WTC11 (cell line): ENCODE measurements around the gene GLG1. TPM values are rescaled to one million over a fixed set of nuclear protein-coding genes. Genes with fewer than 3 reads are reported as not detected.

Source experiments
- ATAC-seq: fragments of 200-7000 bp; cut with Tn5 transposase; 2 replicates; pipeline ENCODE4 v1.10.0; 2021; ENCODE audit warnings: mild to moderate bottlenecking, moderate library complexity
- CTCF ChIA-PET: fragments of 300-600 bp; sonication (Branson Sonifier 250); formaldehyde crosslinking; loops from one replicate; lab custom pipeline; 2021; ENCODE audit warnings: antibody characterized with exemption; lab: Charles Lee
- POLR2A ChIA-PET: fragments of 350-600 bp; sonication (Branson Sonifier 250); formaldehyde crosslinking; loops from one replicate; lab custom pipeline; 2021; ENCODE audit warnings: antibody characterized with exemption; lab: Charles Lee
- DNase-seq: peaks from one replicate; pipeline ENCODE4 v3.0.0; 2021; ENCODE audit warnings: low spot score
- H3K27ac Mint-ChIP-seq: 2 replicates; pipeline ENCODE4 v1.8.0; 2021; ENCODE audit warnings: mixed read lengths
- H3K27me3 Mint-ChIP-seq: 2 replicates; pipeline ENCODE4 v1.8.0; 2021; ENCODE audit warnings: low read depth, mild to moderate bottlenecking, moderate library complexity, mixed read lengths
- H3K36me3 Mint-ChIP-seq: 2 replicates; pipeline ENCODE4 v1.8.0; 2021; ENCODE audit warnings: mixed read lengths
- H3K4me1 Mint-ChIP-seq: 2 replicates; pipeline ENCODE4 v1.8.0; 2022; ENCODE audit warnings: mixed read lengths
- H3K4me3 Mint-ChIP-seq: 2 replicates; pipeline ENCODE4 v1.8.0; 2021; ENCODE audit warnings: mild to moderate bottlenecking, moderate library complexity, mixed read lengths
- H3K9me3 Mint-ChIP-seq: 2 replicates; pipeline ENCODE4 v1.8.0; 2021; ENCODE audit warnings: mixed read lengths
- CDX4 ChIP-seq: fragments of 250-450 bp; sonication (Bioruptor Pico); IDR thresholded peaks from 2 replicates; pipeline ENCODE4 v1.9.0; 2021; ENCODE audit warnings: moderate library complexity, mild to moderate bottlenecking, inconsistent platforms, borderline replicate concordance
- E2F4 ChIP-seq: sonication (generic); formaldehyde crosslinking; IDR thresholded peaks from 2 replicates; pipeline ENCODE4 v1.8.1; 2022; ENCODE audit warnings: low read depth, mild to moderate bottlenecking, moderate library complexity, missing genetic modification reagents, borderline replicate concordance
- FOXP4 ChIP-seq: sonication (generic); formaldehyde crosslinking; IDR thresholded peaks from 2 replicates; pipeline ENCODE4 v1.8.0; 2022; ENCODE audit warnings: mild to moderate bottlenecking, missing genetic modification reagents
- GABPB1 ChIP-seq: sonication (generic); formaldehyde crosslinking; IDR thresholded peaks from 2 replicates; pipeline ENCODE4 v1.8.1; 2023; ENCODE audit warnings: mild to moderate bottlenecking, missing genetic modification reagents
- IRF2 ChIP-seq: sonication (generic); formaldehyde crosslinking; IDR thresholded peaks from 2 replicates; pipeline ENCODE4 v1.8.0; 2022; ENCODE audit warnings: low read depth, missing genetic modification reagents, borderline replicate concordance
- NFE2L1 ChIP-seq: sonication (generic); formaldehyde crosslinking; IDR thresholded peaks from 2 replicates; pipeline ENCODE4 v1.8.1; 2023; ENCODE audit warnings: missing genetic modification reagents
- NR1H2 ChIP-seq: sonication (generic); formaldehyde crosslinking; IDR thresholded peaks from 2 replicates; pipeline ENCODE4 v1.9.0; 2021; ENCODE audit warnings: mild to moderate bottlenecking, moderate library complexity, missing genetic modification reagents
- PRDM15 ChIP-seq: sonication (generic); formaldehyde crosslinking; IDR thresholded peaks from 2 replicates; pipeline ENCODE4 v1.8.0; 2022; ENCODE audit warnings: missing genetic modification reagents
- SMAD3 ChIP-seq: sonication (generic); formaldehyde crosslinking; IDR thresholded peaks from 2 replicates; pipeline ENCODE4 v1.8.0; 2022; ENCODE audit warnings: missing genetic modification reagents, mild to moderate bottlenecking, borderline replicate concordance
- TEAD4 ChIP-seq: sonication (generic); formaldehyde crosslinking; IDR thresholded peaks from 2 replicates; pipeline ENCODE4 v1.8.0; 2022; ENCODE audit warnings: mild to moderate bottlenecking, missing genetic modification reagents
- ZNF121 ChIP-seq: sonication (generic); formaldehyde crosslinking; IDR thresholded peaks from 2 replicates; pipeline ENCODE4 v1.8.0; 2023; ENCODE audit warnings: missing genetic modification reagents
- total RNA-seq: library from RNA; stranded (reverse); gene quantifications from 3 replicates; pipeline ENCODE4 v1.2.3, GENCODE V29; 2021

Gene GLG1
- total RNA-seq, 1 experiment from 2014 or later: 156 TPM

- POLR2A ChIA-PET: no interaction called here
- no peaks in the 10 kb centered on the region for H3K27me3 Mint-ChIP-seq
- peaks cover 60% of the 10 kb centered on the region for H3K36me3 Mint-ChIP-seq
- peak; percentile 25; the same call in 1 of the 2 replicates for TF ChIP-seq ZNF121 (CRISPR knock-in tag)
- TF ChIP-seq GABPB1 (CRISPR knock-in tag): no peak
- no peak overlapping the region for H3K27ac Mint-ChIP-seq
- CTCF ChIA-PET: interaction anchor here (1.2 kb wide), 1 partner anchor 25 kb away, joined by 3 read pairs; the partner anchor contains the start of gene RFWD3
- no peak overlapping the region for H3K4me3 Mint-ChIP-seq
- DNase-seq (no peak), ATAC-seq (no peak)
- H3K9me3 Mint-ChIP-seq: no peaks in the 10 kb centered on the region
- H3K4me1 Mint-ChIP-seq: no peaks in the 10 kb centered on the region
Measured at GRCh38 chr16:74641969-74642368, 35.1 kb upstream of the GLG1 start.

GRCh38 chr16:74637742-74638453, 31.0 kb upstream of the GLG1 start:
- ChIA-PET POLR2A (interaction anchor here (1.3 kb wide), 1 partner anchor 31 kb away, joined by 4 read pairs; the partner anchor contains the start of gene GLG1), CTCF (no interaction called here)
- H3K27ac Mint-ChIP-seq: no peak overlapping the region

More at GRCh38 chr16:74637742-74638453, 31.0 kb upstream of the GLG1 start:
- H3K4me1 Mint-ChIP-seq: no peaks in the 10 kb centered on the region
- DNase-seq (no peak), ATAC-seq (no peak)
- TF ChIP-seq NR1H2 (no peak), FOXP4 (CRISPR knock-in tag) (no peak), PRDM15 (no peak), TEAD4 (CRISPR knock-in tag) (no peak), NFE2L1 (CRISPR knock-in tag) (no peak), E2F4 (CRISPR knock-in tag) (no peak), IRF2 (CRISPR knock-in tag) (no peak), SMAD3 (CRISPR knock-in tag) (no peak), CDX4 (CRISPR knock-in tag) (no peak)
- no peaks in the 10 kb centered on the region for H3K27me3 Mint-ChIP-seq
- H3K9me3 Mint-ChIP-seq: no peaks in the 10 kb centered on the region
- H3K36me3 Mint-ChIP-seq: peaks cover 60% of the 10 kb centered on the region
- H3K4me3 Mint-ChIP-seq: no peak overlapping the region
